ENCODE results near the gene TBC1D17. TPM values are rescaled to one million over a fixed set of nuclear protein-coding genes. Genes with fewer than 3 reads are reported as not detected.

TBC1D17 gene
- total and polyA plus RNA-seq, 10 of the 15 experiments (the other 5 are each of a cell fraction or from before 2014, with no cell fraction given) = 0.42 to 20.4 (median 11.2) TPM

GRCh38 chr19:49916839-49917733 is 39.6 kb downstream of the TBC1D17 start (continued):
- TF ChIP-seq ETV6 (conservative IDR thresholded peaks at IDR 0.05 in 1 of 2, IDR thresholded peaks at IDR 0.05 in 1 of 2; ENCODE audit: borderline replicate concordance in 1 of 2, low read depth in 1 of 2) (no peak), TCF12 (IDR thresholded peaks at IDR 0.05; ENCODE audit: low read depth, low read length) (no peak), CREM (IDR thresholded peaks at IDR 0.05; ENCODE audit: low read depth) (0 out of 2 replicates have a peak, but pooled peaks have one; percentile 34), IKZF2 (IDR thresholded peaks at IDR 0.05) (peak; percentile 75 to 80), RELB (IDR thresholded peaks at IDR 0.05; ENCODE audit: low read depth) (peak; percentile 51; the same call in 1 of the 2 replicates), BCL11A (IDR thresholded peaks at IDR 0.05; ENCODE audit: low read depth, low read length) (0 out of 2 replicates have a peak, but pooled peaks have one; percentile 51), MLLT1 (IDR thresholded peaks at IDR 0.05) (peak; percentile 38; the same call in 1 of the 2 replicates), SKIL (IDR thresholded peaks at IDR 0.05; ENCODE audit: low read depth, poor library complexity, severe bottlenecking) (no peak), MTA2 (IDR thresholded peaks at IDR 0.05; ENCODE audit: low read depth) (peak; percentile 42; the same call in 1 of the 2 replicates), PAX5 (IDR thresholded peaks at IDR 0.05; ENCODE audit: borderline replicate concordance, low read depth, low read length) (no peak), ZBTB33 (IDR thresholded peaks at IDR 0.05) (peak; percentile 91), CTCF (IDR thresholded peaks at IDR 0.05 in 2 of 3, conservative IDR thresholded peaks at IDR 0.05 in 1 of 3; ENCODE audit: control insufficient read depth in 2 of 3, extremely low read depth in 1 of 3, insufficient read depth in 1 of 3, low read depth in 3 of 3, low read length in 3 of 3) (peak; percentile 17 to 46 (median 28); a peak in 2 of 6 replicates), E2F4 (IDR thresholded peaks at IDR 0.05; ENCODE audit: low read depth, low read length) (no peak), RFX5 (IDR thresholded peaks at IDR 0.05; ENCODE audit: low read depth, low read length) (no peak)
